HCT116 (cell line): Measurements from ENCODE around the gene LEMD1. TPM values are rescaled to one million over a fixed set of nuclear protein-coding genes. Genes with fewer than 3 reads are reported as not detected.
A peak's percentile ranks its signal among the peaks of the same experiment; 100 is the strongest.

ENCODE experiments used
- ATAC-seq: fragments of 200-7000 bp; cut with Tn5 transposase; 2 replicates; pipeline ENCODE4 v1.9.1; 2020; ENCODE audit warnings: mild to moderate bottlenecking, moderate library complexity
- BruUV-seq: library from RNA; stranded (reverse); fragments of 400-500 nt; replicated peaks from 2 replicates; lab custom pipeline; 2021; lab: Mats Ljungman, UMichigan
- CTCF ChIA-PET: fragments of 300-600 bp; sonication (Branson Sonifier 250); formaldehyde crosslinking; loops from one replicate; lab custom pipeline; 2021; ENCODE audit warnings: antibody characterized with exemption; lab: Charles Lee
- POLR2A ChIA-PET: fragments of 300-600, 350-600 bp; sonication (Branson Sonifier 250); formaldehyde crosslinking; loops from one replicate; lab custom pipeline; 2021; ENCODE audit warnings: antibody characterized with exemption; lab: Charles Lee
- RAD21 ChIA-PET, 2 experiments: fragments of 300-600 bp; sonication (Branson Sonifier 250); formaldehyde crosslinking; loops; one replicate each; lab custom pipeline; 2023; ENCODE audit warnings: low total read pairs in 2 of 2; ENCODE audit not compliant: uncharacterized antibody in 2 of 2, unreplicated experiment in 2 of 2, low non-redundant PET in 1 of 2; lab: Charles Lee
- DNase-seq: peaks from one replicate; pipeline ENCODE4 v3.0.0-alpha.2; 2010; ENCODE audit warnings: low read depth, low spot score
- H2AFZ ChIP-seq: fragments of 200-600 bp; shearing (Covaris generic), sonication (generic); 2 replicates; pipeline ENCODE4 v1.6.1; 2017; ENCODE audit warnings: low read depth, mixed run types, mixed read lengths, antibody characterized with exemption, low read length; ENCODE audit not compliant: poor library complexity, severe bottlenecking
- H3K27ac ChIP-seq: 2 replicates; pipeline ENCODE4 v1.5.1; 2012; ENCODE audit warnings: low read depth, low read length
- H3K27me3 ChIP-seq: fragments of 200-600 bp; sonication (generic); 2 replicates; pipeline ENCODE4 v1.6.1; 2016; ENCODE audit warnings: mixed run types, low read length, mixed read lengths; ENCODE audit not compliant: insufficient read depth
- H3K36me3 ChIP-seq, 2 experiments: fragments of 200-500 bp in 1 of 2; fragments of 200-600 bp in 1 of 2; sonication (Bioruptor generic) in 1 of 2; sonication (generic) in 1 of 2; 2 replicates each; pipeline versions ENCODE4 v1.5.1 to v1.6.1; 2014 to 2016; ENCODE audit warnings: low read length in 2 of 2, inconsistent platforms in 1 of 2, mixed read lengths in 1 of 2, mixed run types in 1 of 2; ENCODE audit not compliant: insufficient read depth in 2 of 2, control insufficient read depth in 1 of 2
- H3K4me1 ChIP-seq, 2 experiments: fragments of 200-600 bp in 1 of 2; sonication (generic) in 1 of 2; 2 replicates each; pipeline versions ENCODE4 v1.5.1 to v1.6.1; 2012 to 2017; ENCODE audit warnings: low read length in 2 of 2, inconsistent platforms in 1 of 2, mild to moderate bottlenecking in 1 of 2, mixed read lengths in 1 of 2, mixed run types in 1 of 2, moderate library complexity in 1 of 2; ENCODE audit not compliant: insufficient read depth in 2 of 2, control insufficient read depth in 1 of 2
- H3K4me2 ChIP-seq: fragments of 200-600 bp; sonication (generic); 2 replicates; pipeline ENCODE4 v1.6.1; 2017; ENCODE audit warnings: mixed run types, low read length, mixed read lengths
- H3K4me3 ChIP-seq, 2 experiments: fragments of 200-600 bp in 1 of 2; sonication (generic) in 1 of 2; replicated peaks in 1 of 2; 2 replicates each; pipeline ENCODE4 v1.5.1; 2011 to 2016; ENCODE audit warnings: low read length in 2 of 2, control low read depth in 1 of 2, low read depth in 1 of 2, mild to moderate bottlenecking in 1 of 2, mixed read lengths in 1 of 2, mixed run types in 1 of 2
- H3K79me2 ChIP-seq: fragments of 200-600 bp; sonication (generic); 2 replicates; pipeline ENCODE4 v1.6.1; 2017; ENCODE audit warnings: mild to moderate bottlenecking, mixed run types, low read length, moderate library complexity, mixed read lengths; ENCODE audit not compliant: insufficient read depth
- H3K9ac ChIP-seq: fragments of 200-600 bp; sonication (generic); 2 replicates; pipeline ENCODE4 v1.6.1; 2016; ENCODE audit warnings: low read length, mixed read lengths
- H3K9me2 ChIP-seq: fragments of 200-600 bp; sonication (generic), shearing (Covaris generic); 2 replicates; pipeline ENCODE4 v1.6.1; 2017; ENCODE audit warnings: mixed run types, mild to moderate bottlenecking, moderate library complexity; ENCODE audit not compliant: insufficient read depth
- H3K9me3 ChIP-seq, 2 experiments: fragments of 200-500 bp in 1 of 2; fragments of 200-600 bp in 1 of 2; sonication (Bioruptor generic) in 1 of 2; sonication (generic) in 1 of 2; 2 replicates each; pipeline ENCODE4 v1.6.1; 2014 to 2017; ENCODE audit warnings: low read length in 2 of 2, mixed read lengths in 2 of 2, inconsistent platforms in 1 of 2, low read depth in 1 of 2, mild to moderate bottlenecking in 1 of 2, mixed run types in 1 of 2, moderate library complexity in 1 of 2; ENCODE audit not compliant: control insufficient read depth in 1 of 2, insufficient read depth in 1 of 2
- H4K20me1 ChIP-seq: fragments of 200-600 bp; sonication (generic), shearing (Covaris generic); 2 replicates; pipeline ENCODE4 v1.6.1; 2017; ENCODE audit warnings: mixed run types, mild to moderate bottlenecking, moderate library complexity; ENCODE audit not compliant: insufficient read depth
- CBX3 ChIP-seq: IDR thresholded peaks from 2 replicates; pipeline ENCODE4 v1.6.1; 2012; ENCODE audit warnings: low read depth
- JUND ChIP-seq: IDR thresholded peaks from 2 replicates; pipeline ENCODE4 v1.6.1; 2012
- RAD21 ChIP-seq: IDR thresholded peaks from 2 replicates; pipeline ENCODE4 v1.6.1; 2012; ENCODE audit warnings: low read depth, mild to moderate bottlenecking
- SP1 ChIP-seq: IDR thresholded peaks from 2 replicates; pipeline ENCODE4 v1.6.1; 2012; ENCODE audit warnings: low read depth
- SRF ChIP-seq: IDR thresholded peaks from 2 replicates; pipeline ENCODE4 v1.6.1; 2012; ENCODE audit warnings: low read depth
- TCF7L2 ChIP-seq: IDR thresholded peaks from 2 replicates; pipeline ENCODE4 v1.7.0; 2011; ENCODE audit warnings: borderline replicate concordance, inconsistent platforms; ENCODE audit not compliant: insufficient read depth, insufficient read length; ENCODE audit errors: extremely low read depth
- intact Hi-C: fragments of 100-400 bp; cut with micrococcal nuclease; formaldehyde crosslinking; loops from 2 replicates; pipeline ENCODE4 v1.10.0; 2022
- total RNA-seq: library from RNA; stranded (reverse); gene quantifications from one replicate; pipeline ENCODE4 v1.2.1, GENCODE V29; 2021; ENCODE audit not compliant: unreplicated experiment
- TF ChIP-seq, protein P1 (sequence below), 3 experiments: fragments of 200-600 bp in 1 of 3; sonication (generic) in 1 of 3; IDR thresholded peaks in 2 of 3; conservative IDR thresholded peaks in 1 of 3; 2 replicates each; pipeline ENCODE4 v1.5.1; 2012 to 2017; ENCODE audit warnings: low read depth in 2 of 3, low read length in 2 of 3, antibody characterized with exemption in 1 of 3, borderline replicate concordance in 1 of 3, control low read depth in 1 of 3, mild to moderate bottlenecking in 1 of 3, mixed read lengths in 1 of 3, mixed run types in 1 of 3, moderate library complexity in 1 of 3; ENCODE audit not compliant: insufficient read depth in 1 of 3
- TF ChIP-seq, protein P2 (sequence below): IDR thresholded peaks from 2 replicates; pipeline ENCODE4 v1.6.1; 2012; ENCODE audit warnings: low read depth

The LEMD1 gene
- total RNA-seq, 1 experiment from 2014 or later: 11.9 TPM

DNA sequence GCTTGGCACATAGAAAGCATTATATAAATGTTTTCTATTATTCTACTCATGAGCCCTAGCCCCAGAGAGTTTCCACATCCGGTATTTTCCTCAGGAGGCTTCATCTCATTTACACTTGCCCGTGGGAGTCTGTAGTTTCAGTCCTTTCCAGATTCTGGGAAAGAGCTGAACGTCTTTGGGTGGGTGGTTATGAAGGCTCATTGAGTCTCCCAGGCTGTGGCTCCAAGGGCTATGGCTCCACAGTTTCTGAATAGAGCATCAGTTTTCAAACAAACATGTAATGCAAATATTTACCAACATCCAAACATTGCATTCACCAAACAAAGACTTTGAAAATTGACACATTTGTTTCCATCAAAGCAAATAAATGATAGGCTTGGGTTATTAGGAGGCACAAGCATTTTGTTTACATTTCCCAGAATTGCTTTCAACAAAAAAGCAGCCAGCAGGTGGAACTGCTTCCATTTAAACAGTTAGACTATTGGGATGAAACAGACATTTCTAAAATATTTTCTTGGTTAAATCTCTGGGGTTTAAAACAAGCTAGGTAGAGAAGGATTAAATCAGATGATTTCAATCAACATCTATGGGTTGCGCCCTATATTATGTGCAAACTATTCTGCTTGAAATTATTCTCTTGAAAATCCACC lies 1.3 kb upstream of the LEMD1 start:
- H3K4me3 ChIP-seq: no peak overlapping the region
- no peaks in the 10 kb centered on the region for H3K9me3 ChIP-seq
- H3K79me2 ChIP-seq: no peaks in the 10 kb centered on the region
- H3K27ac ChIP-seq: no peak overlapping the region
- ATAC-seq (no peak), DNase-seq (no peak)
- H3K36me3 ChIP-seq: no peaks in the 10 kb centered on the region
- H3K27me3 ChIP-seq: peaks cover 29% of the 10 kb centered on the region
- H2AFZ ChIP-seq: no peak overlapping the region
- ChIA-PET POLR2A (no interaction called here), RAD21 (interaction anchor here in 1 of 2 experiments (1.1 kb wide), 1 partner anchor 101 kb away, joined by 3 read pairs; no protein-coding TSS in a partner anchor), CTCF (interaction anchor here (1.1 to 1.4 kb wide), 2 partner anchors 55 to 62 kb away, joined by 4 to 12 read pairs; no protein-coding TSS in a partner anchor)
- H3K9ac ChIP-seq: no peak overlapping the region
- H4K20me1 ChIP-seq: no peaks in the 10 kb centered on the region
- no peaks in the 10 kb centered on the region for H3K4me1 ChIP-seq
- BruUV-seq: no TSS peak
- intact Hi-C loops: loop anchor here (1.0 kb wide), 1 partner anchor 62 kb away; no protein-coding TSS in a partner anchor
- TF ChIP-seq SRF (no peak), CBX3 (no peak), TCF7L2 (no peak), RAD21 (peak; percentile 69), JUND (no peak), SP1 (no peak)
- TF ChIP-seq, protein P1, sequence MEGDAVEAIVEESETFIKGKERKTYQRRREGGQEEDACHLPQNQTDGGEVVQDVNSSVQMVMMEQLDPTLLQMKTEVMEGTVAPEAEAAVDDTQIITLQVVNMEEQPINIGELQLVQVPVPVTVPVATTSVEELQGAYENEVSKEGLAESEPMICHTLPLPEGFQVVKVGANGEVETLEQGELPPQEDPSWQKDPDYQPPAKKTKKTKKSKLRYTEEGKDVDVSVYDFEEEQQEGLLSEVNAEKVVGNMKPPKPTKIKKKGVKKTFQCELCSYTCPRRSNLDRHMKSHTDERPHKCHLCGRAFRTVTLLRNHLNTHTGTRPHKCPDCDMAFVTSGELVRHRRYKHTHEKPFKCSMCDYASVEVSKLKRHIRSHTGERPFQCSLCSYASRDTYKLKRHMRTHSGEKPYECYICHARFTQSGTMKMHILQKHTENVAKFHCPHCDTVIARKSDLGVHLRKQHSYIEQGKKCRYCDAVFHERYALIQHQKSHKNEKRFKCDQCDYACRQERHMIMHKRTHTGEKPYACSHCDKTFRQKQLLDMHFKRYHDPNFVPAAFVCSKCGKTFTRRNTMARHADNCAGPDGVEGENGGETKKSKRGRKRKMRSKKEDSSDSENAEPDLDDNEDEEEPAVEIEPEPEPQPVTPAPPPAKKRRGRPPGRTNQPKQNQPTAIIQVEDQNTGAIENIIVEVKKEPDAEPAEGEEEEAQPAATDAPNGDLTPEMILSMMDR (IDR thresholded peaks at IDR 0.05 in 2 of 3, conservative IDR thresholded peaks at IDR 0.05 in 1 of 3; ENCODE audit: borderline replicate concordance in 1 of 3, insufficient read depth in 1 of 3, low read depth in 2 of 3, low read length in 2 of 3): peak in 2 of 3 experiments; percentile 45 to 68; a peak in 3 of 6 replicates
- TF ChIP-seq, protein P2, sequence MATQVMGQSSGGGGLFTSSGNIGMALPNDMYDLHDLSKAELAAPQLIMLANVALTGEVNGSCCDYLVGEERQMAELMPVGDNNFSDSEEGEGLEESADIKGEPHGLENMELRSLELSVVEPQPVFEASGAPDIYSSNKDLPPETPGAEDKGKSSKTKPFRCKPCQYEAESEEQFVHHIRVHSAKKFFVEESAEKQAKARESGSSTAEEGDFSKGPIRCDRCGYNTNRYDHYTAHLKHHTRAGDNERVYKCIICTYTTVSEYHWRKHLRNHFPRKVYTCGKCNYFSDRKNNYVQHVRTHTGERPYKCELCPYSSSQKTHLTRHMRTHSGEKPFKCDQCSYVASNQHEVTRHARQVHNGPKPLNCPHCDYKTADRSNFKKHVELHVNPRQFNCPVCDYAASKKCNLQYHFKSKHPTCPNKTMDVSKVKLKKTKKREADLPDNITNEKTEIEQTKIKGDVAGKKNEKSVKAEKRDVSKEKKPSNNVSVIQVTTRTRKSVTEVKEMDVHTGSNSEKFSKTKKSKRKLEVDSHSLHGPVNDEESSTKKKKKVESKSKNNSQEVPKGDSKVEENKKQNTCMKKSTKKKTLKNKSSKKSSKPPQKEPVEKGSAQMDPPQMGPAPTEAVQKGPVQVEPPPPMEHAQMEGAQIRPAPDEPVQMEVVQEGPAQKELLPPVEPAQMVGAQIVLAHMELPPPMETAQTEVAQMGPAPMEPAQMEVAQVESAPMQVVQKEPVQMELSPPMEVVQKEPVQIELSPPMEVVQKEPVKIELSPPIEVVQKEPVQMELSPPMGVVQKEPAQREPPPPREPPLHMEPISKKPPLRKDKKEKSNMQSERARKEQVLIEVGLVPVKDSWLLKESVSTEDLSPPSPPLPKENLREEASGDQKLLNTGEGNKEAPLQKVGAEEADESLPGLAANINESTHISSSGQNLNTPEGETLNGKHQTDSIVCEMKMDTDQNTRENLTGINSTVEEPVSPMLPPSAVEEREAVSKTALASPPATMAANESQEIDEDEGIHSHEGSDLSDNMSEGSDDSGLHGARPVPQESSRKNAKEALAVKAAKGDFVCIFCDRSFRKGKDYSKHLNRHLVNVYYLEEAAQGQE: no peak
- no peaks in the 10 kb centered on the region for H3K9me2 ChIP-seq
- no peak overlapping the region for H3K4me2 ChIP-seq
